GM18519 (cell line): ENCODE measurements around the gene SYNPR.

Source experiments
- ATAC-seq: cut with Tn5 transposase; IDR thresholded peaks from one replicate; pipeline ENCODE4 v1.9.1; 2021; ENCODE audit warnings: mild to moderate bottlenecking, moderate library complexity; ENCODE audit not compliant: unreplicated experiment, low FRiP score

The SYNPR gene

GRCh38 chr3:63370094-63370493 is 92.0 kb downstream of the SYNPR start:
- ATAC-seq, result no peak

- ATAC-seq, result no peak
These were observed 104.9 kb downstream of the SYNPR start for GRCh38 chr3:63383040-63383439.

- ATAC-seq, result no peak
These were observed 106.3 kb downstream of the SYNPR start for GRCh38 chr3:63384382-63384781.

GRCh38 chr3:63385629-63386028 is 107.5 kb downstream of the SYNPR start:
- ATAC-seq, result no peak

GRCh38 chr3:63386568-63386967 is 108.5 kb downstream of the SYNPR start:
- no peak for ATAC-seq

- ATAC-seq, result no peak
These were observed 109.5 kb downstream of the SYNPR start for GRCh38 chr3:63387568-63387967.

GRCh38 chr3:63390710-63391230 is 112.7 kb downstream of the SYNPR start:
- no peak for ATAC-seq

GRCh38 chr3:63395960-63396359 is 117.9 kb downstream of the SYNPR start:
- no peak for ATAC-seq

- no peak for ATAC-seq
These were observed 122.2 kb downstream of the SYNPR start for GRCh38 chr3:63400246-63400860.

GRCh38 chr3:63405882-63406281 is 127.8 kb downstream of the SYNPR start:
- no peak for ATAC-seq

GRCh38 chr3:63413523-63413922 is 135.4 kb downstream of the SYNPR start:
- ATAC-seq, result no peak

GRCh38 chr3:63414607-63415006 is 136.5 kb downstream of the SYNPR start:
- no peak for ATAC-seq

- no peak for ATAC-seq
These were observed 151.8 kb downstream of the SYNPR start for GRCh38 chr3:63429905-63430304.

- no peak for ATAC-seq
These were observed 152.8 kb downstream of the SYNPR start for GRCh38 chr3:63430875-63431274.

- no peak for ATAC-seq
These were observed 159.8 kb downstream of the SYNPR start for GRCh38 chr3:63437858-63438257.

- no peak for ATAC-seq
These were observed 160.8 kb downstream of the SYNPR start for GRCh38 chr3:63438826-63439371.

- no peak for ATAC-seq
These were observed 163.2 kb downstream of the SYNPR start for GRCh38 chr3:63441262-63441661.

- ATAC-seq, result no peak
These were observed 164.8 kb downstream of the SYNPR start for GRCh38 chr3:63442918-63443317.

- ATAC-seq, result no peak
These were observed 171.9 kb downstream of the SYNPR start for GRCh38 chr3:63450023-63450422.

GRCh38 chr3:63450634-63451363 is 172.7 kb downstream of the SYNPR start:
- ATAC-seq, result no peak

GRCh38 chr3:63456901-63457300 is 178.8 kb downstream of the SYNPR start:
- ATAC-seq, result no peak

- no peak for ATAC-seq
These were observed 180.3 kb downstream of the SYNPR start for GRCh38 chr3:63458405-63458804.
